Measurements from ENCODE around the gene PPM1L.

The PPM1L gene

GRCh38 chr3:160806686-160807085, 50.7 kb downstream of the PPM1L start:
- no peak for DNase-seq (ENCODE audit: low read depth in 1 of 2, low spot score in 1 of 2)

GRCh38 chr3:160808838-160809237, 52.8 kb downstream of the PPM1L start:
- no peak for DNase-seq (ENCODE audit: low read depth in 1 of 2, low spot score in 1 of 2)

- DNase-seq (ENCODE audit: low read depth in 1 of 2, low spot score in 1 of 2), result no peak
Observed at GRCh38 chr3:160809453-160809852, 53.4 kb downstream of the PPM1L start.

GRCh38 chr3:160810362-160811236, 54.6 kb downstream of the PPM1L start:
- no peak for DNase-seq (ENCODE audit: low read depth in 1 of 2, low spot score in 1 of 2)

- no peak for DNase-seq (ENCODE audit: low read depth in 1 of 2, low spot score in 1 of 2)
Observed at GRCh38 chr3:160811237-160811548, 55.2 kb downstream of the PPM1L start.

GRCh38 chr3:160812304-160812703, 56.3 kb downstream of the PPM1L start:
- no peak for DNase-seq (ENCODE audit: low read depth in 1 of 2, low spot score in 1 of 2)

- DNase-seq (ENCODE audit: low read depth in 1 of 2, low spot score in 1 of 2), result no peak
Observed at GRCh38 chr3:160815280-160815679, 59.2 kb downstream of the PPM1L start.

GRCh38 chr3:160820022-160820421, 64.0 kb downstream of the PPM1L start:
- no peak for DNase-seq (ENCODE audit: low read depth in 1 of 2, low spot score in 1 of 2)

- DNase-seq (ENCODE audit: low read depth in 1 of 2, low spot score in 1 of 2), result no peak
Observed at GRCh38 chr3:160820430-160820829, 64.4 kb downstream of the PPM1L start.

GRCh38 chr3:160822936-160823335, 66.9 kb downstream of the PPM1L start:
- DNase-seq (ENCODE audit: low read depth in 1 of 2, low spot score in 1 of 2), result no peak

GRCh38 chr3:160825311-160825800, 69.3 kb downstream of the PPM1L start:
- DNase-seq (ENCODE audit: low read depth in 1 of 2, low spot score in 1 of 2), result no peak

GRCh38 chr3:160826408-160826807, 70.4 kb downstream of the PPM1L start:
- no peak for DNase-seq (ENCODE audit: low read depth in 1 of 2, low spot score in 1 of 2)

- no peak for DNase-seq (ENCODE audit: low read depth in 1 of 2, low spot score in 1 of 2)
Observed at GRCh38 chr3:160826991-160827390, 71.0 kb downstream of the PPM1L start.

GRCh38 chr3:160827516-160827915, 71.5 kb downstream of the PPM1L start:
- no peak for DNase-seq (ENCODE audit: low read depth in 1 of 2, low spot score in 1 of 2)

- no peak for DNase-seq (ENCODE audit: low read depth in 1 of 2, low spot score in 1 of 2)
Observed at GRCh38 chr3:160828880-160829279, 72.8 kb downstream of the PPM1L start.

- DNase-seq (ENCODE audit: low read depth in 1 of 2, low spot score in 1 of 2), result no peak
Observed at GRCh38 chr3:160829486-160830009, 73.5 kb downstream of the PPM1L start.

- DNase-seq (ENCODE audit: low read depth in 1 of 2, low spot score in 1 of 2), result no peak
Observed at GRCh38 chr3:160830796-160831195, 74.8 kb downstream of the PPM1L start.

GRCh38 chr3:160831401-160831800, 75.4 kb downstream of the PPM1L start:
- DNase-seq (ENCODE audit: low read depth in 1 of 2, low spot score in 1 of 2), result no peak

- DNase-seq (ENCODE audit: low read depth in 1 of 2, low spot score in 1 of 2), result no peak
Observed at GRCh38 chr3:160837394-160837980, 81.5 kb downstream of the PPM1L start.

- DNase-seq (ENCODE audit: low read depth in 1 of 2, low spot score in 1 of 2), result no peak
Observed at GRCh38 chr3:160840590-160840989, 84.6 kb downstream of the PPM1L start.

- DNase-seq (ENCODE audit: low read depth in 1 of 2, low spot score in 1 of 2), result no peak
Observed at GRCh38 chr3:160841455-160841854, 85.4 kb downstream of the PPM1L start.

Data from stimulated activated CD4-positive, alpha-beta T cell treated with anti-CD3 and anti-CD28 coated beads, Interleukin-15, amount 100 ng/mL, for 1 hour (primary cell).